DMS53 treated with DMSO at 0.1 percent for 48 hours (cell line): ENCODE data around the gene CCR2.
"Not testable (repeated sequence)": the region's sequence is repeated elsewhere in the genome, so short reads cannot be mapped to it uniquely, and the experiment has no call there.

Source experiments
- DNase-seq: peaks from one replicate; lab custom pipeline; 2025; ENCODE audit not compliant: unreplicated experiment; lab: John Stamatoyannopoulos, UW

CCR2 gene

DNA sequence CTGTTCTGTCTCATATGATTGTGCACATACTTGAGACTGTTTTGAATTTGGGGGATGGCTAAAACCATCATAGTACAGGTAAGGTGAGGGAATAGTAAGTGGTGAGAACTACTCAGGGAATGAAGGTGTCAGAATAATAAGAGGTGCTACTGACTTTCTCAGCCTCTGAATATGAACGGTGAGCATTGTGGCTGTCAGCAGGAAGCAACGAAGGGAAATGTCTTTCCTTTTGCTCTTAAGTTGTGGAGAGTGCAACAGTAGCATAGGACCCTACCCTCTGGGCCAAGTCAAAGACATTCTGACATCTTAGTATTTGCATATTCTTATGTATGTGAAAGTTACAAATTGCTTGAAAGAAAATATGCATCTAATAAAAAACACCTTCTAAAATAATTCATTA lies 21.9 kb downstream of the CCR2 start:
- DNase-seq: no peak

DNA sequence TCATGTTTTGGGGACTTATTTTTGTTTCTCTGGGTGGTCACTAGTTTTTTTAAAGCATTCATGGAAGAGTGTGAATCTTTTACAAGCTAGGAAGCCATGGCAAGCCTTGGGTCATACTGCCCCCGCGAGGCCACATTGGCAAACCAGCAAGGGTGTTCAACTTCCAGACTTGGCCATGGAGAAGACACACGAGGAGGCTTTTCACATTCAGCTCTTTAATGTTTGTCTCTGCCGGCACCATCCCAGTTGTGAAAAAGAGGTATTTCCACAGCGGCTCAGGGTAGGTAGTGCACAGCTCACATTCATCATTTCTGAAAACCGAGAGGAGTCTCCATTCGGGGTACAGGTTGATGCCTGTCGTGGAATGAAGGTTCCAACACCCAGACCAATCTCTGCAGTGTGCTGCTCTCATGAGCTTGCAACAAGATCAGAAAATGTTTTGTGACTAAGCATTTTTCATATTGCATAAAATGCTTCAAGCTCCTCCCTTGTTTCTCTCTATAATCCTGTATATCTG lies 24.6 kb downstream of the CCR2 start:
- DNase-seq: peak; percentile 18

DNA sequence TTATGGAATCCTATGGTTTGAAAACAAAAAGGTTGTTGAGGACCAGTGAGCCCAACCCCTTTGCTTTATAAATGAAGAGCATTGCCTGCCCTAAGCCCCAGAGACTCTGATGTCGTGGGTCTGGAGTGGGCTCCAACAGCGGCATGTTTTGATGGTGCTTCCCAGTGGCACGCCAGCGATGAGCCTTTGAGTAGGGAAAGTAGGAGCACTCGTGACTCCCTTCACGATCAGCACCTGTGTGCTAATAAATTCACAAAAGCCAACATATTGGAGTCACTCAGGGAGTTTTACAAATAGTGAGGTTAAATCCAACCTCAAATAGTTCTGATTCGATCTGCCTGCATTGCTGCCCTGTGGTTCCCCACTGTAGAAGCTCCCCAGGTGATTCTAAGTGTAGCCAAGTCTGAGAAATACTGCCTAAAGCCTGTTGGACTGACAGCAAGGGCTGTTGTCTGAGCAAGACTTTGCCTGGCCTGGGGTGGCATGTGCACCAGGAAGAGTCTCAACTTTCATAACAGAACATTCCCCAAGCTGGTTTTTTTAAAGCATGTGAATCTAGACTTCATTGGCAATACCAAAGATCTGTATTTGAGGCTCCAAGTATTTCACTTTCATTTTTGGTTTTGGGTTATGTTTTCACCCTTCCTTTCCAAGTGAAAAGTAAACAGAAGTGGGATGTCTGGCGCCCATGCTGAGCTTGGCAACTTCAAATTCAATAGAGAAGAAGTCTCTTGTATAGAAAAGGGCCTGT lies 26.7 kb downstream of the CCR2 start:
- no peak for DNase-seq

DNA sequence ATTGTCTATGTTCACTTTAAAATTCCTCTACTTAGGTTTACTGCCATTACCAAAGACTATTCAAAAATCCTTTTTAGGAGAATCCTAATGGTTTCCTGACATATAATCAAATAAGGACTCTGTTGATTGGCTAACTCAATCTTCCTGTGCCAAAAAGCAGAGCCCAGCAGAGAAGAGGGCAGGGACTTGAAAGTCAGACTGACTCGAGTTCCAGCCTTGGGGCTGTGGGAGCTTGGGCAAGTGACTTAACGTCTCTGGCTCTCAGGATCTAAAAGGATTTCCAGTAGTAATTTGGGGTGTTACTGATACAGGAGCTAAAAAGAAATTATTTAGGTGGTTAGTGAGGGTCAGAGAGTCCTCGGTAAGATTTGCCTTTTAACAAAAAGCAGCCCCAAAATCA lies 27.7 kb downstream of the CCR2 start:
- no peak for DNase-seq

DNA sequence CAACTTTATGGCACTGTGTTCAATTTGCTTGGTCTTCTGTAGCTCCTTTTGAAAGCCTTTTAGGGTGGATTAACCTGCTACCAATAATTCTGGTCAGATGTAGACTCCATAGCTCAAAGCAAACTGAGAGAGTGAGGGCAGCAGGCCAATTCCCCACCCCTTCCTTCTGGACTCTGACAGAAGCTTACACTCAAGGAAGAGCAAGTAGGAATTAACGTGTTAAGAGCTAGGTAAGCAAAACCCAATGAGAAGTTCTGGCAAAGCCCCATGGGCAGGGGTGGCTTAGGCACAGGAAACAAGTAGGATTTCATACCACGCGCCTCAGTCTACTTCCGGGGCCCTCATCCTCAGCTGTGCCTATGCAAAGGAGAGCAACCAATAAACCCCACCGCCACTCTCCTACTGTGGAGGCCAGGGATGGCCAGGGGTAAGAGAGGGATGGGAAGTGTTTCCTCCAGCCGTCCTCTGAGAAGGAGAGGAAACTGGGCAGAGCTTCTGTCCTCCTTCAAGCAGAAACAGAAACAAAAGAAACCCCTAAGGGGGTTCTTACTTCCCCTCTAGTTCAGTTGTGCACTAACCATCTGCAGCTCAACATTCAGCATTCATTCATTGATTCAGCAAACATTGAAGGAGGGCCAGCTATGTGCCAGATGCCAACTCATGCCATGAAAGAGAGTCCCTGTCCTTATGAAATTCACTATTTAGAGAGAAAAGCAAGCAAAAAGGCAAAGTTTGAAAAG lies 29.5 kb downstream of the CCR2 start:
- DNase-seq: no peak

DNA sequence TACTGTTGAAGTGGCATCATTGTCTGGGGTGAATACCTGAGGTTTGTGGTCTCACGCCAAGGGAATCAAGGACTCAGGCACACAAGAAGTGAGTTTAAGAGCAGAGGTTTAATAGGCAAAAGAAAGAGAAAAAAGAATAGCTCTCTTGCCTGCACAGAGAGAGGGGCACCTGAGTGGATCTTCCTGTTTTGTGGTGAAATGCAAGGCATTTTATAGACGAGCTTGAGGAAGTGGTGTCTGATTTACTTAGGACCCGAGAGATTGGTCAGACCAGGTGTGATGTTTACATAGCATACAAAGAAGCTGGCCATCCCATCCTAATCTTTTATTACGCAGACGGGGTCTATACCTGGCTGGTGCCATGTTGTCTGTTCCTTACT lies 30.0 kb downstream of the CCR2 start:
- no peak for DNase-seq

DNA sequence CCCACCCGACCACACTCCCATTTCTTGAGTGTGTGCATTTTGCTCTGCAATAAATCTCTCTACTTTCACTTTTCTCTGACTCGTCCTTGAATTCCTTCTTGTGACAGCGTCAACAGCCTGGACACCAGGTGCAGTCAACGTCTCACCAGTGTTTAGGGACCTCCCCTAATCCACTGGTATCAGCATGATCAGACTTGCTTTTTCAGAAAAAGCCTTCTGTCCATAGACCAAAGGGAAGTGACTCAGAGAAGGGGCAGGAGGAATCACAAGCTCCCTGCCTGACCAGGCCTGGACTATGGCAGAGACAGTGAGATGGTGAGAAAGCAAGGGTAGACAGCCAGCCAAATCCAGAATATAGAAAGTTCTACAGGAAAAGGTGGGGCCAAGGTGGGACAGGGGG lies 32.3 kb downstream of the CCR2 start:
- peak; percentile 47 for DNase-seq

DNA sequence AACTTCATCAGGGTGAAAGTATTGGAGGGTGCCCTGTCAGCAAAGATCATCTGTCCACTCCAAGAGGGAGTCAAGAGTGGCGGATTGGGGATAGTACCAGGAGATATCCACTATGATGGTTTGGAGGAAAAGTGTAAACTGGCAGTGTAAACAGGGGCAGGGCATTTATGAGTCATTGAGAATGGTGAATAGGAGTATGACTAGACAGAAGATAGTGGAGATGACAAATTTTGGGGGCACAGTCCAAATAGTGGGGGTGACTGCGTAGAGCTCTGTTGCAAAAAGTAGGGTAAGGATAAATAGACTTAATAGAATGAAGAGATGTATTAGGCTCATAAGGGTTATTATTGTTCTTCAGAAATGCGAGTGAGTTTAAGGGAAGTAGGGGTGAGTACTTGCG lies 34.9 kb downstream of the CCR2 start:
- not testable (repeated sequence) for DNase-seq

DNA sequence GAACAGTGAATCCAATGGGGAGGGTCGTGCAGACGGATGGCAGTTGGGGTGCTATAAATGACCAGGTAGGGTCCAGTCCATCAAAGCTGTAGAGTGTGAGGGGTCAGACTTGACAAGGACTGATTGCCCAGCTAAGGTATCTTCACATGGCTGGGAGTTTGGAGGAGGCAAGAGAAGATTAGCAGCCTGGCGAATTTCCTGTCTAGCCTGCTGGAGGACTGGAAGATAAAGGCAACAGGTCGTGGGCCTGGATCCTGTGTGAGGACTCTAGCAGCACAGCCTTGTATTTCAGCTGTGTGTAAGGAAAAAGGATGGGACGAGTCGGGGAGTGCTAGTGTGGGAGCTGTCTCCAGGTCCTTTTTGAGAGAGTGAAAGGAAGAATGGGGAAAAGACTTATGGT lies 35.4 kb downstream of the CCR2 start:
- no peak for DNase-seq

DNA sequence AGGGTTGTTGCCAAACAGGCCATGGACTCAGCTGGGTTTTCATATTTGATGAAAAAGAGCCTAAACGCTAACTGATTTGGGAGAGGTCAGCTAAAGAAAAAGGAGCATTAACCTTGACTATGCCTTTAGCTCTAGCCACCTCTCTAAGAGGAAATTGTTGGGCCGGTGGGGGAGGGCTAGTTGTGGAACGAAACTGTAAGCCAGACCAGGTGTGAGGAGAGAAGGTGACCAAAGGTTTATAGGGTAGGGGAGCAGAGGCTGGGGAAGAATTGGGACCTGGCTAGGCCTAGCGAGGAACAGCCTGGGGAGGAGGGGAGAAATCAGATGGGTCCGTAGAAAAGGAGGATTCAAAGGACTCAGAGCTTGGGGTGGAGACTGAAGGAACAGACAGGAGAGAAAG lies 37.6 kb downstream of the CCR2 start:
- DNase-seq: not testable (repeated sequence)

DNA sequence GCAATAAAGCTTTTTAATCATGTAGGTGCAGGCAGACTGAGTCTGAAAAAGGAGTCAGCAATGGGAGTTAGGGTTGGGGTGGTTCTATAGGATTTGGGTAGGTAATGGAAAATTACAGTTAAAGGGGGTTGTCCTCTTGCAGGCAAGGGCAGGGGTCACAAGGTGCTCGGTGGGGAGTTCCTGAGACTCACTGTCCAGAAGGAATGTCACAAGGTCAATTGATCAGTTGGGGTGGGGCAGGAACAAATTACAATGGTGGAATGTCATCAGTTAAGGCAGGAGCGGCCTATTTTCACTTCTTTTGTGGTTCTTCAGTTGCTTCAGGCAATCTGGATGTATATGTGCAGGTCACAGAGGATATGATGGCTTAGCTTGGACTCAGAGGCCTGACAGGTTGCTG lies 39.1 kb downstream of the CCR2 start:
- DNase-seq: no peak

DNA sequence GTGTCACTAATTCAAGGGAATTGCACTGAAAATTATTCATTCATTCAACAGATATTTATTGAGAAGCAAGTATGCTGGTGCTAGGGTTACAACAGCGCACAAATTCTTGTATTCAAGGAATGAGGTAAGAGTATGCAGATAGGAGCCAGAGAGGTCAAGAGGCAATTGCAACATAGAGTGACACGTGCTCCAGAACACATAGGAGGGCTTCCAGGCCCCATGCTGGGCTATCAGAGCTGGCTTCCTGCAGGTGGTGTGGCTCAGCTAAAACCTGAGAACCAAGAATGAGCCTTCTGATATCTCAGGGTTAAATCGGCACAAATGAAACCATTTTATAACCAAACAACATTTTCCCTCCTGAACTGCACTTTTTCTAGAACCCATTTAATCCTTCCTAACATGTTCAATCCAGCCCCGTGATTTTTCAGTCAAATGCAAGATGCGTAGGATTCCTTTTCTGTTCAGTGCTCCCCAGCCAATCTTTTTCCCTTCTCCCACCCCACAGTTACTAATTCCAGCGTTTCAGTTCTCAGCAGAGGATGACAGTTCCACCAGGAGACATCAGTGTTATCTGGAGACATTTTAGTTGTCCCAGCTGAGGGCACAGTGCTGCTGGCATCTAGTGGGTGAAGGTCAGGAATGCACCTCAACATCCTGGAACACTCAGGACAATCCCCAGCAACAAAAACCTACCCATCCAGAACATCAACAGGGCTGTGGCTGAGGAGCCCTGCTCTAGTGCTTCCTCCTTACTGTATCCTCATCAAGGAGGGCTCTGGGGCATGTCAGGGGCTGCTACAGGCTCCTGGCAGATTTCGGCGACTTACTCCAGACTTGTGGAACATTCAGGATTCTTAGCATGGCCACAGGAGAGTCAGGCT lies 39.9 kb downstream of the CCR2 start:
- no peak for DNase-seq

DNA sequence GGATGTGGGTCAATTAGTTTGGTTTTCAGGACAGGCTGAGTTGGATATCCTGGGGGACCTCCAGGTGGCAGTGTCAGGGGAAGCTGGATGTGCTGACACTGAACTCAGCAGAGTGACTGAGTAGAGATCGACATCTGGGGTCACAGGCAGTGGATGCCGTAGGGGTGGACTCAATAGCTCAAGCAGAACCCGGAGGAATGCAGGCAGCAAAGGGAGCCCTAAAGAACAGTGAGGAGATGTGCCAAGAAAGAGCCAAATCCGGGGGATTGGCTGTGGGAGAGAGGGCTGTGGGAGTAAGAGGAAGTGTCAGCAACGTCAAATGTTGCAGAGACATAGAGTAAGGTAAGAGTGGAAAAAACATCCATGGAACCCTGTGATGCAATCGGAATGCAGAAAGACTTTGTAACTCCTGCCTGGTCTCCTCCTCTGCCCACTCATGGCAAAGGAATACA lies 41.3 kb downstream of the CCR2 start:
- DNase-seq: no peak

DNA sequence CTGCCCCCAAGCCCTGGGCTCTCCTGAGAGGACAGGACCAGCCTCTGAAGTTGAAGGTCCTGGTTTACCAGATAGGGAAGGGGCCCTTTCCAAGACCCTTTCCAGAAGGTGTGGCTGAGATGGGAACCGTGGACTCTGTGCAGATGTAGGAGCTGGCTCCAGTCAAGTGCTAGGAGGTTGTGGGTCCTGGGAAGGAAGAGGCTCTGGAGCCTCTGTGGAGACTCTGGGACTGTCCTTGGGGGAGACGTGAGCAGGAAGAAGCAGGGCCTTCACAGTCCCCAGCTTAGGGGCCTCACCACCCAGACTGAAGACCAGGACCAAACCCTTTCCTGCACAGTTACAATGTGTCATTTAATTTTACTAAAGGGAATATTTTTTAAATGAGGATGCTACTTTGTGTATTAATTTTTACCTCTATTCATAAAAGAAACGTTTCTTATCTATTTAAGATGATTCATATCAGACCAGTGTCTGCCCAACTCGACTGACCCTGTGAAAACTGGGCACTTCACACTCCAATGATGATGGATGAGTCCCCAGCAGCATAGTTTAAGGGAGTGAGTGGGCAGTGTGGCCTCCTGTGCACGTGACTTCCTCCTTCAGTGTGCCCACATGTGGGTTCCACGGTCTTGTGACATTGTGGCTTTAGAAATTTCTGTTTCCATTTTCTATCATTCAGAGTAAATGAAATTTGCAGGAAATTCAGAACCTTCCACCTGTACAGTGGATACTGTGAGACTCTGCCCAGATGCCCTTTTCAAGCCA lies 42.0 kb downstream of the CCR2 start:
- DNase-seq: no peak

DNA sequence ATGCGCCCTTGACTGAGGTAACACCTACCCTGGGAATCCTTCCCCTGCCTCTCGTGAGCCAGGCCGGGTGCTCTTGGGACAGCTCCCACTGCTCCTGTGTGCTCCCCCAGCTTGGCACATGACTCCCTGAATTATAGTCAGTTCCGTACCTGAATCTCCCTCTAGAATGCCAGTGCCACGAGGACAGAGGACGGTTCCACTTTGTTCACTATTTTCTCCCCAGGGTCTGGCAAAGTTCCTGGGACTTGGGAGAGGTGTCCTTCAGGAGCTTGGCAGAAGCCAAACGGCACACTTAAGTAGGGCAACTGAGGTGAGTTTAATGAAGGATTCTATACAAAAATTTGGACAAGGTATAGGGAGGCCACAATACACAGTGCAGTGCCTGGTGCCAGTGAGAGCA lies 43.2 kb downstream of the CCR2 start:
- no peak for DNase-seq

DNA sequence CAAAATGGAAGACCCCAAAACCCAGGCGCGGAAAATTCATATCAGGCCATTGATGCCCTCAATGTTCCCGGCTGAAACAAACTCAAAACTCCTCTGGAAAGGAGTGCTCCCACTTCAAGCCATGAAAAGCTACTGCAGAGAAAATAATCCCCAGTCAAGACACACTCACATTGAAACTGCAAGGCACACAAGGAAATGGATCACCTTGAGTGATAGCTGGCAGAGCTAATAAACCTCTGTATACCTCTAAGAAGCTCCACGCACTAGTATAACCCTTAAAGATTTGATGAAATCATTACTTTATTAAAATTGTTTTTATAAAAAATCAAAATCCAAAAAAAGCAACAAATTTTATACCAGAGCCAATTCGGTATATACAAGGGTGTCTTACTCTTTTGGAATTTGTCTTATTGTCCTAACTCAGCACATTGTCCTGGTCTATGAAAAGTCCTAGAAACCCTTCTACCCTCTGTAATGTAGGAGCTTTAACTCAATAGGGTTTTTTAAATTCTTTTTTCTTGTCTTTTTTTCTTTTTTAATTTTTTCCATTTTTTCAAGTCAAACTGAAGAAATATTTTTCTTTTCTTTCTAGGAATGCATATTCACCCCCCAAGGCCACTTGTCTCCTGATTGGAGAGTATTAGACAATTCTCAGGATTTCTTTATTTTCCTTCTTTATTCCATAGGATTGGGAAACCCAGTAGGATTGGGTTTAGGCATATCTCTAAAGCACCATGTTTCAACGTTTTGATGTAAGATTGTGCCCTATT lies 44.5 kb downstream of the CCR2 start:
- no peak for DNase-seq

DNA sequence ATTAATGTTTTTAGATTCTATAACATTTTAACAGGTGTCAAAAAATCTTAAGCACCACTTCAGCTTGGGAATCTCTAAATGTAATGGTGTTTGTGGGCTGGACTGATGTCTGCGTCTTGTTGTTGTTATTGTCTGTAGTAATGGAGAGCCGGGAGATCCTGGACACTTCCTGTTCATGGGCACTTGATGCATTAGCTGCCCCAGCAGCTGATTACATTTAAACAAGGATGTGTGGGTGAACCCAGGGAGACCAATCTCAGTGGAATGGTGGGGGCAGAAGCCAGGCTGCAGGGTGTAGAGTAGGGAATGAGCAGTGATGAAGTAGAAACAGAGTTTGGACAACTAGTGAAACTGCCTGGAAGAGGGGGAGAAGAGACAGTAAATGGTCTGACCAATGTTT lies 45.2 kb downstream of the CCR2 start:
- DNase-seq: no peak

DNA sequence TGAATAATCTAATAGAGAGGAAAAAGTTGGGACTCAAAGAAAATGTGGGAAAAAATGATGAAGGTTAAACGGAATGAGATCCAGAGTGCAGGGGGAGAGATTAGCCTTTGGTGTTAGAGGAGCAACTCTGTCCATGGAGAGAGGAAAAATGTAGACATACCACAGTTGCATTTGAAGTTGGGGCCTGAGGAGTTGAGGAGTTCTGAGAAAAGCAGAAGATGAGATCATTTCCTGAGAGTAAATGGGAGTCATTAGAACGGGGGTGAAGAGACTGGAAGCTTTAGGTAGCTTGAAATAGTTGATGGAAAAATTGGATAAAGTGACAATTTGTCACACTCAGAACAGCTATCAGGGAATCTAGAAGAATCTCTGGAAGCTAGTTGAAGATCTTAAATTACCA lies 45.6 kb downstream of the CCR2 start:
- no peak for DNase-seq

DNA sequence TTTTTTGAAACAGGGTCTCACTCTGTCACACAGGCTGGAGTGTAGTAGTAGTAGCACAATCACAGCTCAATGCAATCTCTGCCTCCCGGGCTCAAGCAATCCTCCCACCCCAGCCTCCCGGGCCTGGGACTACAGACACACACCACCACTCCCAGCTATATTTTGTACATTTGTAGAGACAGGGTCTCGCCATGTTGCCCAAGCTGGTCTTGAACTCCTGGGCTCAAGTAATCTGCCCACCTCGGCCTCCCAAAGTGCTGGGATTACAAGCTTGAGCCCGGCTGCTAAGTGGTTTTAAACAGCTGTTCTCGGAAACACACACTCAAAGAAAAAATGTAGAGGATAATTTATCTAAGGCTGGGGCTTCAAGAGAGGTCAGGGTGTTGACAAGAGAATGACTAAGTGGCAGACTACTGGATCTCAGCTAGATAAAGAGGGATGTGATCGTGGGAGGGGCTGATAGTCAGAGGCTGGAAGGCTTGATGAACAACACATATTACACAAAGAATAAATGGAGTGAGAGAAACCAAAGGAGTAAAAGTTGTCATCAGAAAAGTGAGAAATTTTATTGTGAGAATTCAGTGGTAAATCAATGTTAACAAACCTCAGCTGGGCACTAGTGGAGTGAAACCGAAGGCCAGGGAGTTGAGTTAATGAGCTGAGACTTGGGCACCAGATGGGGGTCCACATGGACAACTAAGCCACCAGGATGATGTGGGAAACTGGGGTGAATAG lies 46.3 kb downstream of the CCR2 start:
- no peak for DNase-seq
